A549 treated with AZD2906 at 1 μM for 4 hours (cell line): ENCODE data around the gene TKTL2. TPM values are rescaled to one million over a fixed set of nuclear protein-coding genes. Genes with fewer than 3 reads are reported as not detected.

Experiments used
- total RNA-seq: library from RNA; stranded (reverse); fragments of 200-300 nt; extraction: Qiagen RNA extraction; gene quantifications from 5 replicates; pipeline ENCODE4 v1.2.3, GENCODE V29; 2022

TKTL2 gene
- not detected in 5 replicates for total RNA-seq

GRCh38 chr4:163473576-163473975 is at the start of gene TKTL2:
TSS of gene TKTL2 (minus strand) at chr4:163473754. CDS start at chr4:163473734, 20 bp downstream.

GRCh38 chr4:163494360-163495241 is 21.0 kb upstream of the TKTL2 start, which contains the start of gene TMA16:
TSS of gene TMA16 (plus strand) at chr4:163494690. CDS start at chr4:163494802, 112 bp downstream.

Other genes starting within 250 kb of the TKTL2 start
- 0.06 to 0.18 TPM (median 0.10 TPM) in 5 replicates for gene NPY1R, start 141.2 kb downstream of the TKTL2 start, total RNA-seq
- 0.06 TPM in 1 of 5 replicates, not detected in the others for gene NPY5R, start 129.9 kb downstream of the TKTL2 start, total RNA-seq
- 18.1 to 33.4 TPM (median 20.8 TPM) in 5 replicates for gene TMA16, start 20.9 kb upstream of the TKTL2 start, total RNA-seq